ENCODE measurements around the gene AHDC1.

GRCh38 chr1:27603681-27604578, at the start of gene AHDC1:
- TF ChIP-seq CTCF (conservative IDR thresholded peaks at IDR 0.05; ENCODE audit: low read length), result no peak
- TF ChIP-seq EZH2phosphoT487 (IDR thresholded peaks at IDR 0.05; ENCODE audit: borderline replicate concordance, low read depth, low read length), result no peak
